Dendritic cell treated with granulocyte-macrophage colony-stimulating factor and Interleukin-4, amounts not matched to agents 40 ng/mL and 50 ng/mL, for 4 days (primary cell): Measurements from ENCODE around the gene TK1.

ENCODE experiments used
- H3K27ac Mint-ChIP-seq: one replicate; pipeline ENCODE4 v1.8.0; 2022; ENCODE audit warnings: mild to moderate bottlenecking, mixed read lengths
- H3K27me3 Mint-ChIP-seq: one replicate; pipeline ENCODE4 v1.8.0; 2022; ENCODE audit warnings: mild to moderate bottlenecking, mixed read lengths
- H3K36me3 Mint-ChIP-seq: one replicate; pipeline ENCODE4 v1.8.0; 2022; ENCODE audit warnings: low read depth, mixed read lengths
- H3K4me1 Mint-ChIP-seq: one replicate; pipeline ENCODE4 v1.8.0; 2022; ENCODE audit warnings: low read depth, mixed read lengths
- H3K4me3 Mint-ChIP-seq: one replicate; pipeline ENCODE4 v1.8.0; 2022; ENCODE audit warnings: mild to moderate bottlenecking, moderate library complexity, mixed read lengths
- H3K9me3 Mint-ChIP-seq: one replicate; pipeline ENCODE4 v1.8.0; 2022; ENCODE audit warnings: mixed read lengths
- intact Hi-C: fragments of 100-400 bp; cut with micrococcal nuclease; formaldehyde crosslinking; loops from one replicate; pipeline ENCODE4 v1.15.0; 2022

Gene TK1

DNA sequence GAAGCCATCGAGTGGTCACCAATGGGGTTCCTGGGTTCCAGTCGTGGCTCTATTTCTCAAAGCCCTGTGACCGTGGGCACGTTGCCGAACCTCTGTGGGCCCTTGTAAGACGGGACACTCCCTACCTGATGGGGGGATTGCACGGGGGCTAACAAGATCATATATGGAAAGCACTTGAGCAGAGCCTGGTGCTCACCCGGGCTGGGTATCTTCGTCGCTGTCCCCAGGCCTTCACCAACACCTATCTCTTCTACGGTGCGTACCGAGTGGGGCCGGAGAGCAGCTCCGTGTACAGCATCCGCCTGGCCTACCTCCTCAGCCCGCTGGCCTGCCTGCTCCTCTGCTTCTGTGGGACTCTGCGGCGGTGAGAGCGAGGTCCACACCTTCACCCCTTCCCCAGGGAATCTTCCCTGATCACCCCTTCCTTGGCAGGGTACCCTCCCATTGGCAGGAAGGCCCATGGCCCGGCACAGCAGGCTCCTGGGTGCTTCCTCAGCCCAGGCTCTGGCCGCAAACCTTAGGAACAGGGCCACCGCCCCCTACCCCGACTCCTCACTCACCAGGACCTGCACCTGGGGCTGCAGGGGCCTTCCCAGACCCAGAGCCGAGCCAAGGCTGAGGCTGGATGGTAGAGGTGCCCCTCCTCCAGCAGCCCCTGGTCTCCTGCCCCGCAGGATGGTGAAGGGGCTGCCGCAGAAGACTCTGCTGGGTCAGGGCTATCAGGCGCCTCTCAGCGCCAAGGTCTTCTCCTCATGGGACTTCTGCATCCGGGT lies 53.5 kb downstream of the TK1 start:
- H3K4me3 Mint-ChIP-seq, result no peak overlapping the region
- peaks cover 3% of the 10 kb centered on the region for H3K27me3 Mint-ChIP-seq
- peaks cover 85% of the 10 kb centered on the region for H3K4me1 Mint-ChIP-seq
- peak overlapping the region; percentile 80 for H3K27ac Mint-ChIP-seq
- intact Hi-C loops, result loop anchor here (5.0 kb wide), 1 partner anchor 39 kb away; no protein-coding TSS in a partner anchor
- no peaks in the 10 kb centered on the region for H3K9me3 Mint-ChIP-seq
- H3K36me3 Mint-ChIP-seq, result peaks cover 69% of the 10 kb centered on the region

DNA sequence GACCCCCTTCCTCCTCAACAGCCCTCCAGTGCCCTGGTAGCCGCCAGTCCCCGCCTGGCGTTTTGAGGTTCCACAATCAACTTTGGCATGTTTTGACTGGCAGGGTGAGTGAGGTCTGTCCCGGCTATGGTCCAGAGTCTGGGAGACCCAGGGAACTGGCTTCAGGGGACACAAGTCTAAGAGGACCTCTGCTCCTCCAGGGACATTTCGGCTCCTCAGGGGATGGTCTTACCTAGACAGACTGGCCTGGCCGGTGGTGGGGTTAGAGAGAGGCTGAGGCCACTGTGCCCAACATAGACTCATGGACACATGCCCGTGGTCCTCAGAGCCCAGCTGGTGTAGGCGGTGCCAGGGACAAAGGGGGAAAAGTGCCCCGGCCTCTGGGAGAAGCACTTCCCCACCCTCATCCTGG lies 54.1 kb downstream of the TK1 start:
- intact Hi-C loops, result loop anchor here (5.0 kb wide), 1 partner anchor 40 kb away; no protein-coding TSS in a partner anchor
- peaks cover 71% of the 10 kb centered on the region for H3K36me3 Mint-ChIP-seq
- H3K27me3 Mint-ChIP-seq, result peaks cover 3% of the 10 kb centered on the region

DNA sequence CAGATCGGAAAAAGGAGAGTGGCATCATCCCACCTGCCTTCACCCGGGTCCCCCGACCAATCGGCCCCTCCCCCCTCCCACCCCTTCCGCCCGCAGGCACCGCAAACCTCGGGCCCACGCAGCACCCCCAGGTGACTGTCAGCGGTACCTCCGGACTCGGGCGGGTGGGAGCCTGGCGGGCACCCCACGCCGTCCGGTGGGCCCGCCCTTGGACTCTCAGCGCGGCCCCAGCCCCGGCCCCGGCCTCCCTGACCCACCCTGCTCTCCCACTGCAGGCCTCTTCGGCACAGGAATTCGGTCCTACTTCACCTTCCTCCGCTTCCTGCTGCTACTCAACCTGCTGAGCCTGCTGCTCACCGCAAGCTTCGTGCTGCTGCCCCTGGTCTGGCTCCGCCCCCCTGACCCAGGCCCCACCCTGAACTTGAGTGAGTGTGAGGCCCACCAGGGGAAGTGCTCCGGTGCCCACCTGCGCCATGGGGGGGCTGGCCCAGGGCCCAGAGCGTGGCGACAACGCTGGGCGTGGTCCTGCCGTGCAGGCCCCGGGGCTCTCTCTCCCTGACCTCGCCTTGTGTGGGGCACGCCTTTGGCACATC lies 54.7 kb downstream of the TK1 start:
- Mint-ChIP-seq H3K36me3 (peaks cover 73% of the 10 kb centered on the region), H3K27ac (peak overlapping the region; percentile 80), H3K4me3 (peak overlapping the region; percentile 74), H3K9me3 (no peaks in the 10 kb centered on the region), H3K27me3 (peaks cover 3% of the 10 kb centered on the region), H3K4me1 (peaks cover 81% of the 10 kb centered on the region)
- intact Hi-C loops, result loop anchor here (5.0 kb wide), 1 partner anchor 40 kb away; no protein-coding TSS in a partner anchor

More for the DNA sequence above, 54.1 kb downstream of the TK1 start:
- Mint-ChIP-seq H3K9me3 (no peaks in the 10 kb centered on the region), H3K4me1 (peaks cover 81% of the 10 kb centered on the region), H3K4me3 (peak overlapping the region; percentile 74), H3K27ac (peak overlapping the region; percentile 80)

DNA sequence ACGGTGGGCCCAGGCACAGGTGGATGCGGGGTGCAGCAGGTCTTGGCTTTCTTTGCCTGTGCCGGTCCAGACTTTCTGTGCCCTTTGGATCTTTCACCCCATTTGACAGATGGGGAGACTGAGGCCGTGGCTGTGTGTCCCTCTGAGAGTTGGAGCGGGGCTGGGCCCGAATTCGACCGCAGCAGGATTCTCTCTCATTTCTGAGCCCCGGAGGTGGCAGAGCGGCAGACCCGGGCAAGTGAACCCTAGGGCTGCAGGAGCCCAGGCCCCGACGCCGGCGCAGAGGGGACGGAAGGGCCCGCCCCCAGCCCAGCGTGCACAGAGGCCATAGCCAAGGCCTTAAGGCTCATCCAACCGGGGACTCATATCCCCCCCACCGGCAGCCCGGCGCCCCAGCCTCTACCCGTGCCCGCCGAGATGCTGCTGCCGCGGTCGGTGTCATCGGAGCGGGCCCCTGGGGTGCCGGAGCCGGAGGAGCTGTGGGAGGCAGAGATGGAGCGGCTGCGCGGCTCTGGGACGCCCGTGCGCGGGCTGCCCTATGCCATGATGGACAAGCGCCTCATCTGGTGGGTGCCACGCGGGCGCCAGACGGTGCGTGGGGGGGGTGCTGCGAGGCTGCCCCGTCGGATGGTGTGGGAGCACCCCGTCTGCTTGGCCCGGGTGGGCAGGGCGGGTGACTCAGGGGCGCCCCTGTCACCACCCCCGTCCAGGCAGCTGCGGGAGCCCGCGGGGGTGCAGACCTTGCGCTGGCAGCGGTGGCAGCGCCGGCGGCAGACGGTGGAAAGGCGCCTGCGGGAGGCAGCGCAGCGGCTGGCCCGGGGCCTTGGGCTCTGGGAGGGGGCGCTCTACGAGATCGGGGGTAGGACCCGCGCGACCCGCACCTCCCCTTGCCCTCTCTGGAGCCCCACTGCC lies 55.4 kb downstream of the TK1 start:
- H3K27me3 Mint-ChIP-seq, result peaks cover 3% of the 10 kb centered on the region
- intact Hi-C loops, result loop anchor here (5.0 kb wide), 1 partner anchor 41 kb away; no protein-coding TSS in a partner anchor
- H3K4me3 Mint-ChIP-seq, result peak overlapping the region; percentile 84
- H3K9me3 Mint-ChIP-seq, result no peaks in the 10 kb centered on the region
- H3K4me1 Mint-ChIP-seq, result peaks cover 83% of the 10 kb centered on the region
- H3K36me3 Mint-ChIP-seq, result peaks cover 73% of the 10 kb centered on the region
- peak overlapping the region; percentile 93 for H3K27ac Mint-ChIP-seq

DNA sequence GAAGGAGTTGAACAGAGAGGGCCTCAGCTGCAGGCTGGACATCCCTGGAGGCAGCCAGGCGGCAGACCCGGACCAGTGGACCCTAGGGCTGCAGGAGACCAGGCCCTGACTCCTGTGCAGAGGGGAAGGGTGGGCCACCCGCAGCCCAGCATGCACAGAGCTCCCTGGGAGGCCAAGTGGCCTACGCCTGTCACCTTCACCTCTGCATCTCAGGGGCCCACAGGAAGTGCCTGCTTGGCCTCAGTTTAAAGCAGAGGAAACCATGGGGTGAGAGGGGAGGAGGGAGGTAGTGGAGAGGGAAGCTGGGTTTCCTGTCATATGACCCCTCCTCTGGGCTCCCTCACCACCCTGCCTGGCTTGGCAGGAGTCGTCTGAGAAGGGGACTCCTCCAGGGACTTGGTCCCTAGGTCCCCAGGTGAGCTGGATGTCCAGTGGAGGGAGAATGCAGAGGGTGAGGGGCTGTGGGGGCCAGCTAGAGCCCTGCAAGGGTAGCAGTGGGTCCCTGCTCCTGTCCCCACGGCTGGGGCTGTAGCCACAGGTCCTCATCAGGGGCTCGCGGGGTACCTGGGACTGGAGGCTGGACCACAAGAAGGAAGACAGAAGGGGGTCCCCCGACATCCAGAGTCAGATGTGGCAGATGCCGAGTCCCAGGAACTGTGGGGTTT lies 56.3 kb downstream of the TK1 start, which contains the start of gene TMC8:
TSS of gene TMC8 (plus strand) at position 335 of the 665 bp plus-strand sequence. CDS start 818 bp downstream, outside the sequence.
- intact Hi-C loops, result loop anchor here (5.0 kb wide), 1 partner anchor 42 kb away; no protein-coding TSS in a partner anchor
- peaks cover 73% of the 10 kb centered on the region for H3K36me3 Mint-ChIP-seq
- H3K27ac Mint-ChIP-seq, result peak within 1 kb of the TSS; percentile 93
- H3K27me3 Mint-ChIP-seq, result peaks cover 3% of the 10 kb centered on the region
- H3K4me1 Mint-ChIP-seq, result peaks cover 85% of the 10 kb centered on the region
- no peaks in the 10 kb centered on the region for H3K9me3 Mint-ChIP-seq
- peak within 1 kb of the TSS; percentile 84 for H3K4me3 Mint-ChIP-seq

DNA sequence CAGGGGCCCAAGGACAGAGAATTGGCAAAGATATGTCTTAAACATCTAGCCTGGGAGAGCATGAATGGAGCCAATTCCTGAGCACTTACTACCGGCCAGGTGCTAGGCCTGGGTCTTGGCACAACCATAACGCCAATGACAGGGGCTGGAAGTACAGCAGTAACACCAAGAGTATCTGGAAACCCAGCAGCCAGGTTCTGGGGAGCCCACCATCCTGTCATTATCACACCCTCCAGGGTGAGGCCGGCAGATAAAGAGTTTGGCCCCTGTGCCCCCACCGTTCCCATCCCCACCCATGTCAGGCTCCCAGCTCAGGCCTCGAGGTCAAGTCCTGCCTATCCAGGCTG lies 56.8 kb downstream of the TK1 start:
- no peaks in the 10 kb centered on the region for H3K9me3 Mint-ChIP-seq
- peak overlapping the region; percentile 93 for H3K27ac Mint-ChIP-seq
- H3K27me3 Mint-ChIP-seq, result peaks cover 3% of the 10 kb centered on the region
- intact Hi-C loops, result loop anchor here (5.0 kb wide), 1 partner anchor 42 kb away; no protein-coding TSS in a partner anchor
- H3K36me3 Mint-ChIP-seq, result peaks cover 73% of the 10 kb centered on the region
- peaks cover 86% of the 10 kb centered on the region for H3K4me1 Mint-ChIP-seq
- peak overlapping the region; percentile 84 for H3K4me3 Mint-ChIP-seq

DNA sequence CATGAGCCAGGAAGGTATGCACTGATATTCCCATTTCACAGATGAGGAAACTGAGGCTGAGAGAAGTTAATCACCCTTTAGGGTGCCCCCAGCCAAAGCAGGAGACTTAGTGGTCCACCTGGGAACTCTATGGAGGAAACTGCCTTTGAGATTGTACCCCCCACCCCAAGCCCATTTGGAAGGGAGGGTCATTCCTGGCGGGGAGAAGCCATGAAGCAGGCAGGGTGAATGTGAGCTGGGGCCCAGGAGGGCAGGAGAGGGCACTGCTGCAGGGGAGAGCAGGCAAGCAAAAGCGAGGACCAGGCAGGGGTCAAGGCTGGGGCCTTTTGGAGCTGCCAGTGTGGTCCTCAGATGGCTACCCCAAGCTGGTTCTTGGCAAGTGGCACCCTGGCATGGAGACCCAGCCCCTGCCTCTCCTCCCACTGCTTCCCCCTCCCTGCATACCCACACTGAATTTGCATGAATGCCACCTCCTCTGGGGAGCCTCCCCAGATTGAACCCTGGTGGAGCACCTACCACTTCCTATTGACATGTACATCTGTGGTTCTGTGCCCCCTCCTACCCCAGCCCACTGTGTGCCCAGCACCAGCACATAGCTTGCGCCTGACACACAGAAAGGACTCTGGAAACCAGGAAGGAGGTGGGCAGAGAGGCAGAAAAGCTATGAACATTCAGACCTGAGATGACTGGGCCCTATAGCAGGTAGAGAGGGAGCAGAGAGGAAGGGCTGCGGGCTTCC lies 57.3 kb downstream of the TK1 start:
- Mint-ChIP-seq H3K9me3 (no peaks in the 10 kb centered on the region), H3K4me3 (peak overlapping the region; percentile 86), H3K36me3 (peaks cover 73% of the 10 kb centered on the region), H3K27me3 (peaks cover 3% of the 10 kb centered on the region), H3K27ac (peak overlapping the region; percentile 93), H3K4me1 (peaks cover 91% of the 10 kb centered on the region)
- intact Hi-C loops, result loop anchor here (5.0 kb wide), 2 partner anchors 43 to 58 kb away; partner anchors contain the start of genes AFMID and TK1

DNA sequence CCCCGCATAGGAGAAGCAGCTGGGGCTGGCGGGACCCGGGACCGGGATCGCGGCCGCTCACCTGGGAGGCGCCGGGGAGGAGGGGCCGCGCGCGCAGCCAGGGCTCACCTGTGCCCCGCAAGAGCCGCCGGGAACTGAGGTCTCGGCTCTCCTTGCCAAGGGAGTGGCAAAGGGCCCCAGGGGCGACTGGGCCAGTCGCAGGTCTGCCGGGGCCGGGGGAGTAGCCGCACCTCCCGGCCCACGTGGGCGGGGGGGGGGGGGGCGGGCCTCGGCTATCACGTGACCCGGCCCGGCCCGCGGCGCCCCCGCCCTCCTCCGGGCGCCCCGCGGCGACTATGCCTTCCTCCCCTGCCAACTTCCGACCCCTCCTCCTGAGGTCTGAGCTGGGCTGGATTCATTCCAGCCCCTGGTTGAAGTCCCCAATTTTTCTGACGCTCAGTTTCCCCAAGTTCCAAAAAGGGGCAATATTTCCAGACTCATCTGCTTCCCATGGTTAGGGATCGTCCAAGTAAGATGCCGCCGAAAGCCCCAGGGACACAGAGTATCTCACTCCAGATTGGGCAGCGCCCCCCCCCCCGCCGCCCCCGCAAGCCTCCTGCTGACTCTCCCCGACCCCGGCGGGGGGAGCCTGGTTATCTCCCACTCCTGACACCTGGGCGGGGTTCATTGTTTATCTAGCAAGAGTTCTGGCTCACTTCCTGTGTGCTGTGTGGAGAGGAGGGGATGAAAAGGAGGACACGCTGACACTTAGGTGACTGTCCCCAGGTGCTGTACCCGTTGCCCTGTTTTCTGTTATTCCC lies 58.1 kb downstream of the TK1 start, which contains the start of gene TMC6:
TSS of gene TMC6 (minus strand) at position 205 of the 800 bp plus-strand sequence. CDS start 1,923 bp downstream, outside the sequence.
- Mint-ChIP-seq H3K36me3 (peaks cover 73% of the 10 kb centered on the region), H3K4me3 (peak within 1 kb of the TSS; percentile 93), H3K27me3 (peaks cover 3% of the 10 kb centered on the region), H3K4me1 (peaks cover 91% of the 10 kb centered on the region), H3K27ac (peak within 1 kb of the TSS; percentile 93), H3K9me3 (no peaks in the 10 kb centered on the region)
- intact Hi-C loops, result loop anchor here (5.0 kb wide), 1 partner anchor 59 kb away; the partner anchor contains the start of genes AFMID and TK1

DNA sequence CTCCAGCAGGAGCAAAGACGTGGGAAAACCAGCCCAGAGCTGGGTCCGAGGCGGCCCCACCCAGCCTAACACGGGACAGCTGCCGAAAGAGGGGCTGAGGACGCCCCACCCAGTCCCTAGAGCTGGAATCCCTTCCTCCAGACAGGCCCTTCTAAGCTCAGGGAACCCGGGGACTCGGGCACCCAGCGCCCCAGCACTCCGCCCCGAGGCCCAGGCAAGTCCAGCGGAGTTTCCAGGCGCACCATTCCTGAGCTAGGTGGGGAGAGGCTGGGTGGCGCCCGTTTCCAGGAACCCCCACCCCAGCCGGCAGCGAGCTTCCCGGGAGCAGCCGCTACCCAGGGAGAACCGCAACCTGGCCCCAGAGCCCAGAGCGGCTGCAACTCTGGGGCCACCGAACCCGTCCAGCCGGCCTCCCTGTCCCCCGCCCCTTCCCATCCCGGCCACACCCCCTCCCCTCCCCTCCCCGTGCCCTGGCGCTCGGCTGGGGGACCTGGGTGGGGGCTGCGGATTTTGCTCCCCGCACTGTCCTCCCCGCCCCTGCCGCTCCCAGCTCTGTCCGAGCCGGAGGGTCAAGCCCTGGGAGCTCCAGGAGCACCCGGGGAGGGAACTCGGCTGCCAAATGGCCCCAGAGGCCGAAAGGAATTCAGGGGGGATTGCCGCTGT lies 58.8 kb downstream of the TK1 start:
- H3K36me3 Mint-ChIP-seq, result peaks cover 73% of the 10 kb centered on the region
- H3K27me3 Mint-ChIP-seq, result peaks cover 3% of the 10 kb centered on the region
- H3K27ac Mint-ChIP-seq, result peak overlapping the region; percentile 93
- intact Hi-C loops, result loop anchor here (2.0 to 5.0 kb wide), 2 partner anchors 15 to 59 kb away; partner anchors contain the start of genes AFMID and TK1
- H3K9me3 Mint-ChIP-seq, result no peaks in the 10 kb centered on the region
- peak overlapping the region; percentile 93 for H3K4me3 Mint-ChIP-seq
- H3K4me1 Mint-ChIP-seq, result peaks cover 91% of the 10 kb centered on the region

DNA sequence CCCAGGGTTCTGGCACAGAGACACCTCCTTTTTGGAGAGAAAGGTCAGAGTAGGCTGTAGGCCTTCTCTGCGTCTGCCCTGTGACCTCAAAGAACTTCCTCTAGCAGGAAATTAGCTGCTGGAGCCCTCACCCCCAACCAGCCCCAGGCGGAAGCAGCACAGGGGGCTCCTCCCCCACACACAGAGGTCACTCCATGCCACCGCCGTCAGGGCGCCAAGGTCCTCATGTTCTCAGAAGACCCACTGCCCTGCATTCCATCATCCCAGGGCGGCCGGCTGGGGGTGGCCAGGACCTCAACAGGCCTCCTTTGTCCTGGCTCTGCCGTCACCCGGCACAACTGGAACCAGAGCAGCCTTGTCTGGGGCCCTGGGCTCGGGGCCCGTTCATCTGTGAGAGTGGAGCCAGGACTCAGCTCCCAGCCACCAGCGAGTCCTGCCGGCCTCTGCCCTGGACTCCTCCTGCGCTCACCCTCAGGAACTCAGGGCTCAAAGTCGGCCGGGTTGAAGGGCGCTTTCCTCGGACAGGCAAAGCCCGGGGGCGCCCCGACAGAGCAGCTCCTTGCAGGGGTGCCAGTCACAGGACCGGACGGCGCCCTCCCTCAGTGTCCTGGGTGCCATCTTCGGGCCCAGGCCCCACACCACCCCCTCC lies 59.5 kb downstream of the TK1 start:
- intact Hi-C loops, result loop anchor here (2.0 to 5.0 kb wide), 2 partner anchors 15 to 60 kb away; partner anchors contain the start of genes AFMID and TK1

DNA sequence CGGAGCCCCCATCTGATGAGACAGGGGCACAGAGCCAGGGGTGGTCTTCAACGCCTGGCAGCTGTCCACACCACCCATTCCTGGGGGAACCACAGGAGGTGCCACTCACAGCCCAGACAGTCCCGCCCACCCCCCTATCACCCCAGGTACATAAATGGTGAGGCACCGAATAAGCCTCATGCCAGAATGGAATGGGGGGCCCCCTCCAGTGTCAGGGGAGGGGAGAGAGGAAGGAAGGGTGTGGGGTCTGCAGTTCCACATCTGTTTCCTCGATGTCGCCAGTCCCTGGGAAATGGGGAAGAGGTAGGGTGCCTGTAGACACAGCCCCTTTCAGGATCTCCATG lies 60.0 kb downstream of the TK1 start:
- Mint-ChIP-seq H3K27me3 (no peaks in the 10 kb centered on the region), H3K4me3 (peak overlapping the region; percentile 93), H3K4me1 (peaks cover 93% of the 10 kb centered on the region), H3K9me3 (no peaks in the 10 kb centered on the region), H3K36me3 (peaks cover 77% of the 10 kb centered on the region), H3K27ac (peak overlapping the region; percentile 93)
- intact Hi-C loops, result loop anchor here (2.0 to 5.0 kb wide), 2 partner anchors 14 to 60 kb away; partner anchors contain the start of genes AFMID and TK1

More for the DNA sequence above, 59.5 kb downstream of the TK1 start:
- Mint-ChIP-seq H3K36me3 (peaks cover 73% of the 10 kb centered on the region), H3K27me3 (peaks cover 2% of the 10 kb centered on the region), H3K4me1 (peaks cover 91% of the 10 kb centered on the region), H3K4me3 (peak overlapping the region; percentile 93), H3K27ac (peak overlapping the region; percentile 93), H3K9me3 (no peaks in the 10 kb centered on the region)
